ENCODE measurements around the gene NAT14.

GRCh38 chr19:55516878-55517620, 32.1 kb downstream of the NAT14 start:
- peak; percentile 81 to 96 (median 84) for TF ChIP-seq CTCF (IDR thresholded peaks at IDR 0.05)
- no peak for TF ChIP-seq POLR2A (IDR thresholded peaks at IDR 0.05)
- peak in 2 of 3 donors; percentile 80 to 83 for TF ChIP-seq POLR2AphosphoS5 (IDR thresholded peaks at IDR 0.05)
